NCI-H146 (cell line): ENCODE measurements around the gene AZI2.

Experiments
- DNase-seq: peaks from one replicate; lab custom pipeline; 2025; lab: John Stamatoyannopoulos, UW

The AZI2 gene

GRCh38 chr3:28300345-28300962 lies 48.2 kb downstream of the AZI2 start:
- DNase-seq = no peak

GRCh38 chr3:28299705-28300104 lies 48.9 kb downstream of the AZI2 start:
- no peak for DNase-seq

DNA sequence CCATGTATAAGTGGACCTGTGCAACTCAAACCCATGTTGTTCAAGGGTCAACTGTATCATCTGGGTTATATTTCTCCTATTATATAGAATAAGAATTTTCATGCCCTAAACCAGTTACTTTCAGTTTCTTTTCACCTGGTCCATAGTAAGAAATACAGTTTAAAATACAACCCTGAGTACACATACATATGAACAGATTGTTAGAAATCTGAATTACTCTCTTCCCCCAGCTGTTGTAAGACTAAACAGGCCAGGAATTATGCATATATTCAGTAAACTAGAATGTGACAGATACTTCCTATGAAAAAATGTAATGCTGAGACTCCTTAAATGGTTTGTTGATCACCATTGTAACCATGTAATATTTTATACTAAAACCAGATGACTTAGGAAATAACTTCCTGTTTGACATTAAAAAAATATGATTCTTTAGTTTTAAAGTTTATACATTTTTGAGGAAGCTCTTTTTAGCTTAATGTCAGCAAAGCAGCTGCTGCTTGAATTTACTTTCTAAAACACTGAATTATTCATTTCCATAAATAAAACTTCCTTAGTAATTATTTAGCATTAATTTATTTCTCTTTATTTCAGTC lies 52.6 kb downstream of the AZI2 start:
- DNase-seq = no peak

GRCh38 chr3:28294667-28295413 lies 53.8 kb downstream of the AZI2 start:
- DNase-seq = no peak

GRCh38 chr3:28292622-28293021 lies 56.0 kb downstream of the AZI2 start:
- no peak for DNase-seq

DNA sequence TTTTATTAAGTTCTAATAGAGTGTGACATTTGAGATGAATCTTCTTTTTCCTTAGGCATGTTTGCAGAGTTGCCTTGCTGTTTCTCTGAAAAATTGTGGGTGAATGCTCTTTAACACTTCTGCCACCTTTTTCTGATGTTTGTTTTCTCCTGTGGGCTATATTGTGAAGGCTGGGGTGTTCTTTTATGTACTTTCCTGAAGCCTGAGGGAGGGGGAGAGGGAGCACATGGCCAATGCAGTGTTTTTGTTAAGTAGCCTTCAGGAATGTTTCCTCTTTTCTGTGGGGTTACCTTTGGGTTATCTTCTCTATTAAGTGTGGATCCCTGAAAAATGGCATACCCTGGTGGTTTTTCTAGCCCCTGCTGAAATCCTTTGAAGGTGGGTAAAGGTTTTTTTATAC lies 57.0 kb downstream of the AZI2 start:
- no peak for DNase-seq

DNA sequence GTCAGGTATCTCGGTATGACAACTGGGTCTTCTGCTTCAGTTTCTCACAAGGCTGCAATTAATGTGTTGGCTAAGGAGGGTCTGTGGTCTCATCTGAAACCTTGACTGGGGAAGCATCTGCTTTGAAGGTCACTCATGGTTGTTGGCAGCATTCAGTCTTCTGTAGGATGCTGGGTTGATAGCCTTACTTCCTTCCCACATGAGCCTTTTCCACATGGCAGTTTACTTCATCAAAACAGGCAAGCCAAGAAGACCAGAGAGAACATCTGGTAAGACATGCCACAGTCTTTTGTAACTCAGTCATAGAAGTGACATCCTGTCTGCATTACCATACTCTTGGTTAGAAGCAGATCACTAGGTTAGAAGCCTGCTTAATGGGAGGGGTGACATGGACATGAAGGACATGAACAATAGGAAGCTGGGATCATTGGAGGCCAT lies 57.7 kb downstream of the AZI2 start:
- no peak for DNase-seq

GRCh38 chr3:28287046-28287445 lies 61.6 kb downstream of the AZI2 start:
- no peak for DNase-seq

DNA sequence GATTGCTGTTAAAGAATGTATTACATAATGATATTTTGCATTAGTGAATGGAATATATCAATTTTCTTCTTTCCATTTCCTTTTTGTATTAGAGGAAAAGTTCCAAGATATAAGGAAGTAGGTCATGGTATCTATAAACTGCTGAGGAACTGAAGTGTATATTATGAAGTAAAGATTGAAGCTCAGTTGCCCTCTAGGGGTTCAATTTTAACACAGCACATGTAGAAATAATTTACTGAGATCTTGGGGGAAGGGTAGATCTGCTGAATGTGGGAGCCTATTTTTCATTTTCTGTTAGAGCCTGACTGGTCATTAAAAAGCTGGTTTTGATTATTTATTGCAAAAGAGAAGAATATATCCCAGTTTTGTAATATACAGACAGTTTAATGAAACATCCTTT lies 62.0 kb downstream of the AZI2 start:
- peak; percentile 7 for DNase-seq

DNA sequence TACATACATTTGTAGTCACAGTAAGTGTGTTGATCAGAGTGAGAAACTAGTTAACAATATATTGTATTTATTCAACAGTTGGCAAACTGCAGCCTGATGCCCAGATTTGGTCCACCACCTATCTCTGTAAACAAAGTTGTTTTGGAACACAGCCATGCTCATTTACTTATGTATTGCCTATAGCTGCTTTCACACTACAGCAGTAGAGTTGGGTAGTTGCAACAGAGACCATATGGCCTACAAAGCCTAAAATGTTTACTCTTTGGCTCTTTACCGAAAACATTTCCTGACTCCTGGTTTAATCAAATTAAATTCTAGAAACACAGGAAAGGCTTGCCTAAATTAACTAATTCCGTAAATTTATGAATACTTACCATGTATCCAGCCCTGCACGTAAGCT lies 67.8 kb downstream of the AZI2 start:
- no peak for DNase-seq

DNA sequence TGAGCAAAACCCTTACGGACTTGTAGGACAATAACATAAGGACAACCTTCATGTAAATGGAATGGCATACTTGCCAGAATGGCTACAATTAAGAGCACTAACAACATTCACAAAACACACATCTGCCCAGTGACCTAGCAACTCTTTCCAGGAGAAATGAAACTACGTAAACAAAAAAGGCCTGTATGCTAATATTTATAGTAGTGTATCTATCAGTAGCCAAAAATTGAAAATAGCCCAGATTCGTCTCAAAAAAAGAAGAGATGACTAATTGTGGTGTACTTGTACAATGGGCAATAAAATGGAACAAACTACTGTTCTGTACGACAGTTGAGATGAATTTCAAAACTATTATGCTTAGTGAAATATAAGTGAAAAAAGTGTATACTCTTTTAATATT lies 68.9 kb downstream of the AZI2 start:
- no peak for DNase-seq

- DNase-seq = no peak
Measured at GRCh38 chr3:28278918-28279317, 69.7 kb downstream of the AZI2 start.

DNA sequence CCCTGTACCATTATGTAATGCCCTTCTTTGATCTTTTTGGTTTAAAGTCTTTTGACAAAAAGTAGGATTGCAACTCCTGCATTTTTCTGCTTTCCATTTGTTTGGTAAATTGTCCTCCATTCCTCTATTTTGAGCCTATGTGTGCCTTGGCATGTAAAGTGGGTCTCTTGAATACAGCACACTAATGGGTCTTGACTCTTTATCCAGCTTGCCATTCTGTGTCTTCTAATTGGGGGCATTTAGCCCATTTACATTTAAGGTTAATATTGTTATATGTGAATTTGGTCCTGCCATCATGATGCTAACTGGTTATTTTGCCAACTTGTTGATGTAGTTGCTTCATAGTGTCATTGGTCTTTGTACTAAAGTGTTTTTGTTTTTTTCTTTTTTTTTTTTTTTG lies 74.8 kb downstream of the AZI2 start:
- no peak for DNase-seq
